ENCODE results near the gene MBD6.
"Not testable (repeated sequence)": the region's sequence is repeated elsewhere in the genome, so short reads cannot be mapped to it uniquely, and the experiment has no call there.

MBD6 gene

GRCh38 chr12:57549203-57549908, 26.7 kb downstream of the MBD6 start:
- DNase-seq (ENCODE audit: low read depth in 3 of 3) = no peak

GRCh38 chr12:57549909-57550640, 27.5 kb downstream of the MBD6 start, which contains the start of gene KIF5A:
Gene KIF5A, plus strand, starts transcription at chr12:57550044. Its CDS starts 228 bp downstream, at chr12:57550272.
- DNase-seq (ENCODE audit: low read depth in 3 of 3) = peak in 2 of 3 experiments; percentile 24 to 32

DNA sequence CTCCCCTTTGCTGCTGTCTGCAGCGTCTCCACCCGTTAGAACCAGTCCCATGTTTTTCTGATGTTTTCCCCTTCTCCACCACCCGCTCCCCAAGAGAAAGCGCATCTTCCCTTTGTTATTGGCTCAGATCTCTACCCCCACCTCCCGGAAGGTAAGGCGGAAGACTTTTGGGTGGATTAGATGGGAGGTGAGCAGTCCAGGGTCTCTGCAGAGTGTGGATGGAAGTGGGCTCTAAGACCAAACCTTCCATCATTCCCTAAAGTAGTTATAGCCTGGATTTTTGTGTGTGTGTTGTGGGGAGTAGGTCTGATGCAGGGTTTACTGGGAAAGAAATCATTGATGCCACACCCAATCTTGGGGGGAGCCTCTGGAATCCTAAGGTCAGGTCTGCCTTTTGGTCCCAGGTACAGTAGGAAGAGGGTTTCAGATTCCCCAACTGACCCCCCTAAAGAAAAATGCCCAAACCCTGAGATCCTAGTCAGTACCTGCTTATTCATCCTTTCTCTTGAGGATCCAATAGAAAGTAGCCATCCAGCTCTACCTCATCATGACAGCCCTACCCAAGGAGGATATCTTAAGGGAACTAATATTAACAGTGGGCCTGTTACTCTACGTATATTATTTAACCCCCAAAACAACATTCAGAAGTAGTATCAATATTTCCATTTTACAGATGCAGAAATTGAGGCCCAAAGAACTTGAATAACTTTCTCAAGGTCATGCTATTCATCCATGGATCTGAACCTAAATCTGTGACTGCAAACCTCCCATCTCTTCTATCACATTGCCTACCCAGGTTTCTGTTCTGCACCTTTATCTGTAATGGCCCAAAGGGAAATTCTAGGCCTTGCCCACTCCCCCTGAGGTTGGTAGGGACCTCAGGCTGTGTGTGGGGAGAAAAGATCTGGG, 28.3 kb downstream of the MBD6 start:
- no peak for DNase-seq (ENCODE audit: low read depth in 3 of 3)

DNA sequence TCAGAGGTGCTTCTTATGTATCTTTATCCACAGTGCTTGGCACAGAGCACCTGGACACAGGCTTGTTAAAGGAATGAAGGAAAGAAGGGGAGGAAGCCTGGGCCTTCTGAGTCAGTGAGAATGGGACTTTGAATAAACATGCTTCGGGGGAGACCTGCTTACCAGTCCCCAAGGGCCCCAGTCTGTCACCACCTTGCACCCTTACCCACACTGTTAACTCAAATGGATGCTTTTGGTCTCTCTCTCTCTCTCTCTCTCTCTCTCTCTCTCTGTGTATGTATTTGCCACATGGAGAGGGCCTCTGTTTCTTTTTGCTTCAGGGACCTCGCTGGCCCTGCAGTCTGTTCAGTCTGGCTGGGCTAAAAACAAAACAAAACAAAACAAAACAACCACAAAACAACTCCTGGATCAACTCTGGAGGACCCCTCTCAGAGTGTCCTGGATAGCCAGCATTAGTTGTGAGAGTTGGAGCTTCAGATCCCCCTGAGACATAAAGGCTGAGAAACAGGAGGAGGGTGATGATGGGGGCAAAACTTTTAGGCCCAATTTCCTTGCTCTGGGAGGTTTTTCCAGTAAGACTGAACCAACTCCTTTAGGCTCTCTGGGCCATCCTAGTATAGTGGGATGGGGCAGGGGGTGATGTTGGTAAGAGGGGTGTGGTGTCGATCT, 29.1 kb downstream of the MBD6 start:
- no peak for DNase-seq (ENCODE audit: low read depth in 3 of 3)

DNA sequence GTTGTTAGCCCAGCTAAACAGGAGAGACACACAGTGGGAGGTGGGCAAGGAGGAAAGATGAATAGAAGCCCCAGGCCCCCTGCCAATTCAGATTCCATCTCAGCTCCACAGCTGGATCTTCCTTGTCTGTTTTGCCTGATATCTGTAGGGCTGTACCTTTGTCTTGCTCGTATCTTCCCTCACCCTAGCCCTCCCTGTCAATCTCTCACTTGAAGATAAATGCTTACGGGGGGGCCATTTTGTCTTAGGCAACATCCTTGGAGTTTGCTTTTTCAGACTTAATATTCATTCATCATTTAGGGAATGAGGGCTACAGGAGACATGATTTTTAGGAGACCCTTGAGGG, 29.7 kb downstream of the MBD6 start:
- DNase-seq (ENCODE audit: low read depth in 3 of 3) = no peak

DNA sequence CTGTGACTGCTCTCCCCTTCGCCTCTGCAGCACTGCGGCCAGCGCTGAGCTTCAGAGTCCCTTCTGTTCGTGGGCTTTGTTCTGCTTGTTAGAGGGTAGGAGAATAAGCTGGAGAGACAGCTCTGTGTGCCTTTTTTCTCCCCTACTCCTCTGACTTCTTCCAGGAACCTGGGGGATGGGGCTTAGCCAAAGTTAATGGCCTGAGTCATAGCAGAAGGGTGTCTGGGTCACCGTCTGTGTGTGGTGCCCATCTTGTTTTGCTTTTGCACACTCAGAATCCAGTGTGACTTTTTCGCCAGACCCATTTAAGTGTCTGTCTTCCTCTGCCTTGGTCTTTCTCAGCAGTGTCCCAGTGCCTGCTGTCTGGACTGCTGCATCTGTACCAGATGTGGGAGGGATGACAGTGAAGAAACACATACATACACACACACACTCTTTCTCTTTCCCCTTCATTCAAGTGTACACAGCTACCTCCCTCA, 30.2 kb downstream of the MBD6 start:
- DNase-seq (ENCODE audit: low read depth in 3 of 3) = no peak

- no peak for DNase-seq (ENCODE audit: low read depth in 3 of 3)
Observed at GRCh38 chr12:57553343-57554202, 30.9 kb downstream of the MBD6 start.

GRCh38 chr12:57554453-57554852, 31.8 kb downstream of the MBD6 start:
- DNase-seq (ENCODE audit: low read depth in 3 of 3) = no peak

DNA sequence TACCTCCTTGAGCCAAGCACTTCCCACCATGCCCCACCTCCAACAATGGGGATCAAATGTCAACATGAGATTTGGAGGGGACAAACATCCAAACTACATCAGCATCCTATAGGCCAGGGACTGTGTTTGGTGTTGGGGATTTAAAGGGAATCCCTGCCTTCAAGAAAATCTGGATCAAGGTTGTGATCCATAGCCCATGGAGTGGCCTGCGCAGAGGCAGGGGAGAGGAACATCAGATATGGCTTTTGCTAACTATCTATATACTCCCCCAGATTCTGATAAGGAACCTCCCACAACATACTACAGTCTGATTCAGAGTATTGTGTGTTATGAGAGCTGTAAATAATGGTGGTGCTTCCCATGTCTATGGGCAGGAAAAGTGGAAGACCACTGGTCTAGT, 32.3 kb downstream of the MBD6 start:
- DNase-seq (ENCODE audit: low read depth in 3 of 3) = no peak

GRCh38 chr12:57558864-57559263, 36.2 kb downstream of the MBD6 start:
- no peak for DNase-seq (ENCODE audit: low read depth in 3 of 3)

- no peak for DNase-seq (ENCODE audit: low read depth in 3 of 3)
Observed at GRCh38 chr12:57560516-57560915, 37.9 kb downstream of the MBD6 start.

DNA sequence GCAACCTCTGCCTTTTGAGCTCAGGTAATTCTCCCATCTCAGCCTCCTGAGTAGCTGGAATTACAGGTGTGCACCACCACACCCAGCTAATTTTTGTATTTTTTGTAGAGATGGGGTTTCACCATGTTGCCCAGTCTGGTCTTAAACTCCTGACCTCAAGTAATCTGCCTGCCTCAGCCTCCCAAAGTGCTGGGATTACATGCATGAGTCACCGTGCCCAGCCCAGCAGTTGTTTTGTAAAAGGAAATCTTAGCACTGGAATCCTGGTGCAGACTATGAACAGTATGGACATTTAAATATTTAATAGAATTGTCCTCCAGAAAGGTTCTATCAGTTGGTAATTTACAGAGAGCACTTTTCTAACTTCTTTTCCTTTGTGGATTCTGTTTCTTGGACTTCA, 38.5 kb downstream of the MBD6 start:
- DNase-seq (ENCODE audit: low read depth in 3 of 3) = not testable (repeated sequence)

DNA sequence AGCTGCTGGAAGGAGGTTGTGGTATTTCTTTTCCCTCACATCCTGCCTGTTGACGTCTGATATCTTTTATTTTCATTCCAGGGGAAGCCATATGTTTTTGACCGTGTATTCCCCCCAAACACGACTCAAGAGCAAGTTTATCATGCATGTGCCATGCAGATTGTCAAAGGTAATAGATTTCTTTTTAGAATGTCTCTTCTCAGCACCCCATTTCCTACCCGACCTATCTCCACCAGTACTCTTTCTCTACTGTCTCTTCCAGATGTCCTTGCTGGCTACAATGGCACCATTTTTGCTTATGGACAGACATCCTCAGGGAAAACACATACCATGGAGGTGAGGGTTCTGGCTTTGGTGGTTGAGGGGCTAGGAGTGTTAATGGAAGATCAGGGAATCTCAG, 40.7 kb downstream of the MBD6 start:
- DNase-seq (ENCODE audit: low read depth in 3 of 3) = no peak

- no peak for DNase-seq (ENCODE audit: low read depth in 3 of 3)
Observed at GRCh38 chr12:57564178-57564740, 41.6 kb downstream of the MBD6 start.

DNA sequence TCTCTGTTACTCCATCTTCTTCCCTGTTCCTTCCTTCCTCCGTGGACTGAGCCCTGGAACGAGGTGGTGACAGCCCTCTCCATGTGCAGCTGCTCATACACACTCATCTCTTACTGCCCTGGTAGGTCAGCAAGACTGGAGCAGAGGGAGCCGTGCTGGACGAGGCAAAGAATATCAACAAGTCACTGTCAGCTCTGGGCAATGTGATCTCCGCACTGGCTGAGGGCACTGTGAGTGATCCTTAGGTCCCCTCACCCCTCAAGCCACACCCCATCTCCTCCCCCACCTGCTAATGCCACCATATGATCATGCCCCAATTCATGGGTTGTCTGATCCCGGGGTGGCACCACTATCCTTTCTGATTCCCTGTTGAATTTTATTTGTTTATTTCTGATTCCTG, 46.2 kb downstream of the MBD6 start:
- DNase-seq (ENCODE audit: low read depth in 3 of 3) = no peak

DNA sequence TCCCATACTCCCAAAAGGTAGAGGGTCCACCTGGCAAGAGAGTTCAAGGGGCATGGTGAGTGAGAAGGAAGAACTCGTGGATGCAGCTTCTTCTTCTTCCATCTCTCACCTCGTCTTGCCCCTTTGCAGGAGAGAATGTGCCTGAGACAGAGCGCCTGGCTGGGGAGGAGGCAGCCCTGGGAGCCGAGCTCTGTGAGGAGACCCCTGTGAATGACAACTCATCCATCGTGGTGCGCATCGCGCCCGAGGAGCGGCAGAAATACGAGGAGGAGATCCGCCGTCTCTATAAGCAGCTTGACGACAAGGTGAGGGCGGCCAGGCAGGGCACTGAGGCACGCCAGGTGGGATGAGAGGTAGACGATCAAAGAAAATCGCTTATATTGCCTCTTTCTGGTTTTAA, 47.2 kb downstream of the MBD6 start:
- no peak for DNase-seq (ENCODE audit: low read depth in 3 of 3)

DNA sequence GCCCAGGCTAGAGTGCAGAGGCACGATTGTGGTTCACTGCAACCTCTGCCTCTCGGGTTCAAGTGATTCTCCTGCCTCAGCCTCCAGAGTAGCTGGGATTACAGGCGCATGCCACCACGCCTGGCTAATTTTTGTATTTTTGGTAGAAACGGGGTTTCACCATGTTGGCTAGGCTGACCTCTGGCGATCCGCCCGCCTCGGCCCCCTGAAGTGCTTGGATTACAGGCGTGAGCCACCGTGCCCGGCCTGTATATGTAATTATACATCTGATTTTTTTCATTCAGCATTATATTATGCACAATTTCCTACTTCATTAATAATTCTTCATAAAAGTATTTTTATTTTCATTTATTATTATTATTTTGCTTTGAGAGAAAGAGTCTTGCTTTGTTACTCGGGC, 47.8 kb downstream of the MBD6 start:
- DNase-seq (ENCODE audit: low read depth in 3 of 3) = not testable (repeated sequence)

GRCh38 chr12:57571926-57572762, 49.5 kb downstream of the MBD6 start:
- no peak for DNase-seq (ENCODE audit: low read depth in 3 of 3)

GRCh38 chr12:57574795-57575194, 52.2 kb downstream of the MBD6 start:
- DNase-seq (ENCODE audit: low read depth in 3 of 3) = no peak
